ENCODE measurements around the gene MAGEE1.

The MAGEE1 gene

GRCh38 chrX:76427560-76428242, at the start of gene MAGEE1:
Gene MAGEE1, plus strand, starts transcription at chrX:76427710. Its CDS starts 221 bp downstream, at chrX:76427931.
- DNase-seq = peak; percentile 2

GRCh38 chrX:76398970-76399369, 28.5 kb upstream of the MAGEE1 start:
- no peak for DNase-seq

- DNase-seq = no peak
Measured at GRCh38 chrX:76407795-76408194, 19.7 kb upstream of the MAGEE1 start.

- DNase-seq = no peak
Measured at GRCh38 chrX:76420237-76420636, 7.3 kb upstream of the MAGEE1 start.

- no peak for DNase-seq
Measured at GRCh38 chrX:76428243-76429130, 977 bp downstream of the MAGEE1 start.

- DNase-seq = no peak
Measured at GRCh38 chrX:76433219-76433618, 5.7 kb downstream of the MAGEE1 start.

GRCh38 chrX:76434103-76434741, 6.7 kb downstream of the MAGEE1 start:
- DNase-seq = no peak

- no peak for DNase-seq
Measured at GRCh38 chrX:76439188-76439587, 11.7 kb downstream of the MAGEE1 start.

GRCh38 chrX:76453737-76454406, 26.4 kb downstream of the MAGEE1 start:
- no peak for DNase-seq

GRCh38 chrX:76454456-76454927, 27.0 kb downstream of the MAGEE1 start:
- DNase-seq = no peak

- no peak for DNase-seq
Measured at GRCh38 chrX:76477353-76477752, 49.8 kb downstream of the MAGEE1 start.
